ENCODE results near the gene CHCHD10.

CHCHD10 gene

DNA sequence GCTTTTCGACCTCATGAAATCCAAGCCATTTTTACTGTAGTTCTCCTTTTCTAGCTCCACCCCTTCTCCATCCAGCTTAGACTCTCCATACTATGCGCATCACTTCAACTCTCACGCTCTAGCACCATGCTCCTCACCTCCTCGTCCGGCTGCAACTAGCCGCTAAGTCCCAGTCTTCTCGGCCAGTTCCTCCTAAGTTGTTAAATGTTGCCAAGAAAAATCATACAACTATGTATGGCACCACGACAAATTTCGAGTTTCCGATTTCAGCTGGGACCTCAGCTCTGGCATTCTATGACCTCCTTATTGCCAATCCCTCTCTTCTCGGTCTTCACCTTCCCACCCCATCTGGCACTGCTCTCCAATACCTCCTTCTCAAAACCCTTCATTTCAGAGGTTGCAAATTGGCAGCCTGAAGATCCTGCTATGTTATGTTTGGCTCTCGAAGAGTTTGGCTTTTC is 17.9 kb downstream of the CHCHD10 start:
- peak overlapping the region; percentile 93; the same call in 1 of the 2 replicates for H3K4me2 ChIP-seq
- no peak overlapping the region for H3K9ac ChIP-seq

DNA sequence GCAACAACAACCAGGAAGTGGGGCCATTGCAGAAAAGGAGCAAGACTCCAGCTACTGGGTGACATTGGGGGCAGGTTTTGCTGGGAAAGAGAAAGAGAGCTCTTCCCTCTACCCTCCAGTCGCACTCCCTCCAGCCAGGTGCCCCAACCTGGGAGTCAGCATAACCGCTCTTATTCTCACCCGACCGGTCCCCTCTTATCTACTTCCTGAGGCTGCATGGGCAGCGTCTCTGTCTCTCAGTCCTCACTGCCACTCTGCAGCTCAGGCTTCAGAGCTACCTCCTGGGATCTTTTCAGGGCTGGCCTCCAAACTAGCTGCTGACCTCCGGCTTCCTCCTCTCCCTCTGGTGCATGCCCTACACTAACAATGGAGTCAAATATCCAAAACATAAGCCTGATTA is 22.0 kb downstream of the CHCHD10 start:
- Histone ChIP-seq H3K27ac (no peak overlapping the region), H3K4me2 (no peak overlapping the region), H3K4me1 (ENCODE audit: low read depth, poor library complexity, severe bottlenecking) (peaks cover 10% of the 10 kb centered on the region), H3K27me3 (ENCODE audit: insufficient read depth, low read depth) (no peaks in the 10 kb centered on the region), H3K9ac (no peak overlapping the region), H3K4me3 (IDR thresholded peaks at IDR 0.05; ENCODE audit: insufficient read depth, low read depth, low read length) (no peak overlapping the region), H3K79me2 (ENCODE audit: insufficient read depth, low read depth) (no peaks in the 10 kb centered on the region), H3K36me3 (ENCODE audit: insufficient read depth) (no peaks in the 10 kb centered on the region), H2AFZ (ENCODE audit: low read depth) (no peak overlapping the region), H4K20me1 (ENCODE audit: insufficient read depth) (no peaks in the 10 kb centered on the region)
- TF ChIP-seq, protein P1, sequence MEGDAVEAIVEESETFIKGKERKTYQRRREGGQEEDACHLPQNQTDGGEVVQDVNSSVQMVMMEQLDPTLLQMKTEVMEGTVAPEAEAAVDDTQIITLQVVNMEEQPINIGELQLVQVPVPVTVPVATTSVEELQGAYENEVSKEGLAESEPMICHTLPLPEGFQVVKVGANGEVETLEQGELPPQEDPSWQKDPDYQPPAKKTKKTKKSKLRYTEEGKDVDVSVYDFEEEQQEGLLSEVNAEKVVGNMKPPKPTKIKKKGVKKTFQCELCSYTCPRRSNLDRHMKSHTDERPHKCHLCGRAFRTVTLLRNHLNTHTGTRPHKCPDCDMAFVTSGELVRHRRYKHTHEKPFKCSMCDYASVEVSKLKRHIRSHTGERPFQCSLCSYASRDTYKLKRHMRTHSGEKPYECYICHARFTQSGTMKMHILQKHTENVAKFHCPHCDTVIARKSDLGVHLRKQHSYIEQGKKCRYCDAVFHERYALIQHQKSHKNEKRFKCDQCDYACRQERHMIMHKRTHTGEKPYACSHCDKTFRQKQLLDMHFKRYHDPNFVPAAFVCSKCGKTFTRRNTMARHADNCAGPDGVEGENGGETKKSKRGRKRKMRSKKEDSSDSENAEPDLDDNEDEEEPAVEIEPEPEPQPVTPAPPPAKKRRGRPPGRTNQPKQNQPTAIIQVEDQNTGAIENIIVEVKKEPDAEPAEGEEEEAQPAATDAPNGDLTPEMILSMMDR (conservative IDR thresholded peaks at IDR 0.05; ENCODE audit: low read depth, low read length), result no peak

More for the DNA sequence above, 17.9 kb downstream of the CHCHD10 start:
- Histone ChIP-seq H3K4me1 (ENCODE audit: low read depth, poor library complexity, severe bottlenecking) (peaks cover 16% of the 10 kb centered on the region), H3K79me2 (ENCODE audit: insufficient read depth, low read depth) (no peaks in the 10 kb centered on the region), H3K27ac (no peak overlapping the region), H3K27me3 (ENCODE audit: insufficient read depth, low read depth) (no peaks in the 10 kb centered on the region), H3K4me3 (IDR thresholded peaks at IDR 0.05; ENCODE audit: insufficient read depth, low read depth, low read length) (no peak overlapping the region), H4K20me1 (ENCODE audit: insufficient read depth) (no peaks in the 10 kb centered on the region), H2AFZ (ENCODE audit: low read depth) (no peak overlapping the region), H3K36me3 (ENCODE audit: insufficient read depth) (no peaks in the 10 kb centered on the region)
- TF ChIP-seq, protein P1 (conservative IDR thresholded peaks at IDR 0.05; ENCODE audit: low read depth, low read length), result no peak

DNA sequence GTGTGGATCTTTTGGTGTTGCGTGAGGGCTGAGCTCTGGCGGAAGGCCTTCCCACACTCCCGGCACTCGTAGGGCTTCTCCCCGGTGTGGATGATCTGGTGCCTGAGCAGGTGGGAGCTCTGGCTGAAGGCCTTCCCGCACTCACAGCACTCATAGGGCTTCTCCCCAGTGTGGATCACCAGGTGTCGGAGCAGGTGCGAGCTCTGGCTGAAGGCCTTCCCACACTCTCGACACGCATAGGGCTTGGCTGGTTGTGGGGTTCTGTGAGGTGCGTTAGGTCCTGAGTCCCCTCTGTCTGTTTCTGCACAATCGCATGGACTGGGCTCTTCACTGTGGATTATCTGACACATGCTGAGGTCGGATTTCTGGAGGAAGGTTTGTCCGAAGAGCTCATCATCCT is 23.3 kb downstream of the CHCHD10 start:
- TF ChIP-seq, protein P1 (conservative IDR thresholded peaks at IDR 0.05; ENCODE audit: low read depth, low read length), result no peak
- H3K4me1 ChIP-seq (ENCODE audit: low read depth, poor library complexity, severe bottlenecking), result no peaks in the 10 kb centered on the region
- no peaks in the 10 kb centered on the region for H4K20me1 ChIP-seq (ENCODE audit: insufficient read depth)
- no peaks in the 10 kb centered on the region for H3K36me3 ChIP-seq (ENCODE audit: insufficient read depth)
- H2AFZ ChIP-seq (ENCODE audit: low read depth), result no peak overlapping the region
- H3K27ac ChIP-seq, result no peak overlapping the region
- no peak overlapping the region for H3K4me2 ChIP-seq
- no peak overlapping the region for H3K4me3 ChIP-seq (IDR thresholded peaks at IDR 0.05; ENCODE audit: insufficient read depth, low read depth, low read length)
- H3K9ac ChIP-seq, result no peak overlapping the region
- H3K79me2 ChIP-seq (ENCODE audit: insufficient read depth, low read depth), result no peaks in the 10 kb centered on the region
- no peaks in the 10 kb centered on the region for H3K27me3 ChIP-seq (ENCODE audit: insufficient read depth, low read depth)

DNA sequence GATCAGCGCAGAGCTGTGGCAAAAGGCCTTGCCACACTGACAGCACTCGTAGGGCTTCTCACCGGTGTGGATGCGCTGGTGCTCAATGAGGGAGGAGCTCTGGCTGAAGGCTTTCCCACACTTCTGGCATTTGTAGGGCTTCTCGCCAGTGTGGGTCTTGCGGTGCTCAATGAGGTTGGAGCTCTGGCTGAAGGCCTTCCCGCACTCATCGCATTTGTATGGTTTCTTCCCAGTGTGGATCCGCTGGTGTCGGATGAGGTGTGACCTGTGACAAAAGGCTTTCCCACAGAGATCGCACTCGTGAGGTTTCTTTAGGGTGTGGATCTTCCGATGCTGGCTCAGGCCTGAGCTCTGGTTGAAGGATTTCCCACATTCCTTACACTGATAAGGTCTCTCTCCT is 23.8 kb downstream of the CHCHD10 start:
- Histone ChIP-seq H3K27me3 (ENCODE audit: insufficient read depth, low read depth) (no peaks in the 10 kb centered on the region), H3K9ac (no peak overlapping the region), H4K20me1 (ENCODE audit: insufficient read depth) (no peaks in the 10 kb centered on the region), H3K36me3 (ENCODE audit: insufficient read depth) (no peaks in the 10 kb centered on the region), H3K4me2 (no peak overlapping the region), H2AFZ (ENCODE audit: low read depth) (no peak overlapping the region), H3K4me3 (IDR thresholded peaks at IDR 0.05; ENCODE audit: insufficient read depth, low read depth, low read length) (no peak overlapping the region), H3K4me1 (ENCODE audit: low read depth, poor library complexity, severe bottlenecking) (no peaks in the 10 kb centered on the region), H3K79me2 (ENCODE audit: insufficient read depth, low read depth) (no peaks in the 10 kb centered on the region), H3K27ac (no peak overlapping the region)
- TF ChIP-seq, protein P1 (conservative IDR thresholded peaks at IDR 0.05; ENCODE audit: low read depth, low read length), result no peak

Measured in KMS-11 (cell line).